Mucosa of rectum (tissue), 2 donors: ENCODE data around the gene SELENON.

Experiments used
- H3K27ac ChIP-seq, 2 donors: one replicate each; pipeline ENCODE4 v1.7.0; 2013; ENCODE audit warnings: inconsistent platforms in 2 of 2, low read depth in 2 of 2, low read length in 2 of 2
- H3K27me3 ChIP-seq, 2 donors: one replicate each; pipeline ENCODE4 v1.7.0; 2013; ENCODE audit warnings: low read length in 2 of 2; ENCODE audit not compliant: control insufficient read depth in 2 of 2, insufficient read depth in 2 of 2
- H3K36me3 ChIP-seq, 2 donors: one replicate each; pipeline ENCODE4 v1.7.0; 2013; ENCODE audit warnings: low read length in 2 of 2; ENCODE audit not compliant: control insufficient read depth in 2 of 2, insufficient read depth in 2 of 2
- H3K4me1 ChIP-seq, 2 donors: one replicate each; pipeline ENCODE4 v1.7.0; 2013; ENCODE audit warnings: low read length in 2 of 2, mild to moderate bottlenecking in 1 of 2; ENCODE audit not compliant: control insufficient read depth in 2 of 2, insufficient read depth in 2 of 2
- H3K4me3 ChIP-seq, 2 donors: one replicate each; pipeline ENCODE4 v1.7.0; 2013; ENCODE audit warnings: low read length in 2 of 2
- H3K9ac ChIP-seq, 2 donors: one replicate each; pipeline ENCODE4 v1.7.0; 2013; ENCODE audit warnings: low read length in 2 of 2, low read depth in 1 of 2, mild to moderate bottlenecking in 1 of 2
- H3K9me3 ChIP-seq, 2 donors: one replicate each; pipeline ENCODE4 v1.7.0; 2013; ENCODE audit warnings: low read length in 2 of 2; ENCODE audit not compliant: control insufficient read depth in 2 of 2
- donor health status: healthy.
- donor health status: Normal muscosa, but diverticular disease.

SELENON gene

GRCh38 chr1:25864434-25864833 is 64.4 kb downstream of the SELENON start:
- no peaks in the 10 kb centered on the region for H3K27me3 ChIP-seq
- no peak overlapping the region for H3K4me3 ChIP-seq
- H3K36me3 ChIP-seq: peaks cover 0 to 4% of the 10 kb centered on the region in 2 donors
- no peak overlapping the region for H3K9ac ChIP-seq
- H3K27ac ChIP-seq: no peak overlapping the region
- peaks cover 0 to 17% of the 10 kb centered on the region in 2 donors for H3K4me1 ChIP-seq
- H3K9me3 ChIP-seq: no peaks in the 10 kb centered on the region

GRCh38 chr1:25866288-25866687 is 66.3 kb downstream of the SELENON start:
- Histone ChIP-seq H3K9ac (no peak overlapping the region), H3K36me3 (peaks cover 0 to 4% of the 10 kb centered on the region in 2 donors), H3K4me1 (peaks cover 8 to 12% of the 10 kb centered on the region in 2 donors), H3K4me3 (no peak overlapping the region), H3K27ac (no peak overlapping the region), H3K27me3 (no peaks in the 10 kb centered on the region), H3K9me3 (no peaks in the 10 kb centered on the region)

GRCh38 chr1:25867210-25867991 is 67.4 kb downstream of the SELENON start:
- Histone ChIP-seq H3K27ac (no peak overlapping the region), H3K9me3 (no peaks in the 10 kb centered on the region), H3K4me1 (peaks cover 13 to 19% of the 10 kb centered on the region in 2 donors), H3K27me3 (no peaks in the 10 kb centered on the region), H3K36me3 (peaks cover 0 to 4% of the 10 kb centered on the region in 2 donors), H3K9ac (peak overlapping the region in 1 of 2 donors; percentile 24), H3K4me3 (no peak overlapping the region)
